GM19395 (cell line): ENCODE data around the gene SYNPO.
A peak's percentile ranks its signal among the peaks of the same experiment; 100 is the strongest.

Experiments
- ATAC-seq: cut with Tn5 transposase; IDR thresholded peaks from one replicate; pipeline ENCODE4 v1.9.1; 2021; ENCODE audit warnings: mild to moderate bottlenecking, moderate library complexity; ENCODE audit not compliant: unreplicated experiment

Gene SYNPO

GRCh38 chr5:150624334-150625163, 15.9 kb upstream of the SYNPO start:
- peak; percentile 34 for ATAC-seq

GRCh38 chr5:150625164-150625535, 15.3 kb upstream of the SYNPO start:
- ATAC-seq: no peak

- peak; percentile 47 for ATAC-seq
Measured at GRCh38 chr5:150625831-150626746, 14.4 kb upstream of the SYNPO start.

- no peak for ATAC-seq
Measured at GRCh38 chr5:150626853-150627276, 13.6 kb upstream of the SYNPO start.

GRCh38 chr5:150627731-150628545, 12.5 kb upstream of the SYNPO start:
- ATAC-seq: no peak

- no peak for ATAC-seq
Measured at GRCh38 chr5:150628936-150629485, 11.4 kb upstream of the SYNPO start.

- ATAC-seq: no peak
Measured at GRCh38 chr5:150630016-150630415, 10.4 kb upstream of the SYNPO start.

GRCh38 chr5:150630461-150631325, 9.8 kb upstream of the SYNPO start:
- no peak for ATAC-seq

- no peak for ATAC-seq
Measured at GRCh38 chr5:150631326-150631701, 9.1 kb upstream of the SYNPO start.

GRCh38 chr5:150632305-150633160, 7.9 kb upstream of the SYNPO start:
- ATAC-seq: no peak

- no peak for ATAC-seq
Measured at GRCh38 chr5:150633429-150633828, 7.0 kb upstream of the SYNPO start.

GRCh38 chr5:150636391-150637244, 3.8 kb upstream of the SYNPO start:
- no peak for ATAC-seq

GRCh38 chr5:150637245-150638052, 3.0 kb upstream of the SYNPO start:
- ATAC-seq: no peak

GRCh38 chr5:150638053-150638444, 2.4 kb upstream of the SYNPO start:
- ATAC-seq: no peak

- no peak for ATAC-seq
Measured at GRCh38 chr5:150638488-150639376, 1.7 kb upstream of the SYNPO start.

- ATAC-seq: no peak
Measured at GRCh38 chr5:150639377-150639692, 1.1 kb upstream of the SYNPO start.
